ENCODE measurements around the gene SSBP2.
"Not testable (repeated sequence)": the region's sequence is repeated elsewhere in the genome, so short reads cannot be mapped to it uniquely, and the experiment has no call there.

Gene SSBP2

GRCh38 chr5:81409896-81410295 lies 341.0 kb downstream of the SSBP2 start:
- no peak overlapping the region for H3K4me3 ChIP-seq (ENCODE audit: insufficient read depth, low read depth, low read length)
- H3K4me1 ChIP-seq (ENCODE audit: control insufficient read depth, insufficient read depth, low read length) = peaks cover 4% of the 10 kb centered on the region
- no peaks in the 10 kb centered on the region for H3K9me3 ChIP-seq (ENCODE audit: control insufficient read depth, low read length)
- H3K27ac ChIP-seq (ENCODE audit: insufficient read depth, low read depth, low read length, poor library complexity, severe bottlenecking) = no peak overlapping the region
- no peaks in the 10 kb centered on the region for H3K36me3 ChIP-seq (ENCODE audit: control insufficient read depth, insufficient read depth, low read length)
- WGBS, 2 experiments = 95 to 96% methylated on average over 2 of the region's 2 CpGs
- no peaks in the 10 kb centered on the region for H3K27me3 ChIP-seq (ENCODE audit: control insufficient read depth, insufficient read depth, low read length, poor library complexity, severe bottlenecking)

GRCh38 chr5:81409361-81409760 lies 341.5 kb downstream of the SSBP2 start:
- H3K4me1 ChIP-seq (ENCODE audit: control insufficient read depth, insufficient read depth, low read length) = peaks cover 4% of the 10 kb centered on the region
- no peak overlapping the region for H3K27ac ChIP-seq (ENCODE audit: insufficient read depth, low read depth, low read length, poor library complexity, severe bottlenecking)
- no peak overlapping the region for H3K4me3 ChIP-seq (ENCODE audit: insufficient read depth, low read depth, low read length)
- WGBS, 2 experiments = 100% methylated on average over 2 of the region's 2 CpGs
- no peaks in the 10 kb centered on the region for H3K9me3 ChIP-seq (ENCODE audit: control insufficient read depth, low read length)
- H3K27me3 ChIP-seq (ENCODE audit: control insufficient read depth, insufficient read depth, low read length, poor library complexity, severe bottlenecking) = no peaks in the 10 kb centered on the region
- H3K36me3 ChIP-seq (ENCODE audit: control insufficient read depth, insufficient read depth, low read length) = no peaks in the 10 kb centered on the region

GRCh38 chr5:81408496-81408895 lies 342.4 kb downstream of the SSBP2 start:
- Histone ChIP-seq H3K27me3 (ENCODE audit: control insufficient read depth, insufficient read depth, low read length, poor library complexity, severe bottlenecking) (no peaks in the 10 kb centered on the region), H3K4me3 (ENCODE audit: insufficient read depth, low read depth, low read length) (no peak overlapping the region), H3K36me3 (ENCODE audit: control insufficient read depth, insufficient read depth, low read length) (no peaks in the 10 kb centered on the region), H3K27ac (ENCODE audit: insufficient read depth, low read depth, low read length, poor library complexity, severe bottlenecking) (peak overlapping the region; percentile 53), H3K4me1 (ENCODE audit: control insufficient read depth, insufficient read depth, low read length) (peaks cover 4% of the 10 kb centered on the region), H3K9me3 (ENCODE audit: control insufficient read depth, low read length) (no peaks in the 10 kb centered on the region)
- 96 to 100% methylated on average over 1 of the region's 1 CpG for WGBS, 2 experiments

DNA sequence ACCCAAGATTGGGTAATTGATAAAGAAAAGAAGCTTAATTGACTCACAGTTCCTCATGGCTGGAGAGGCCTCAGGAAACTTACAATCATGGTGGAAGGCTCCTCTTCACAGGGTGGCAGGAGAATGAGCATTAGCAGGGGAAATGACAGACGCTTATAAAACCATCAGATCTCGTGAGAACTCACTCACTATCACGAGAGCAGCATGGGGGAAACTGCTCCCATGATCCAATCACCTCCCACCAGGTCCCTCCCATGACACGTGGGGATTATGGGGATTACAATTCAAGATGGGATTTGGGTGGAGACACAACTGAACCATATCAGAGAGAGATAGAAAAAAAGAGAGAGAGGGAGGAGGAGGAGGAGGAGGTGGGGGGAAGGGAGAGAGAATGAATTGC lies 343.1 kb downstream of the SSBP2 start:
- not testable (repeated sequence) for H3K4me3 ChIP-seq (ENCODE audit: insufficient read depth, low read depth, low read length); H3K9me3 ChIP-seq (ENCODE audit: control insufficient read depth, low read length); H3K4me1 ChIP-seq (ENCODE audit: control insufficient read depth, insufficient read depth, low read length); H3K27me3 ChIP-seq (ENCODE audit: control insufficient read depth, insufficient read depth, low read length, poor library complexity, severe bottlenecking); H3K36me3 ChIP-seq (ENCODE audit: control insufficient read depth, insufficient read depth, low read length); H3K27ac ChIP-seq (ENCODE audit: insufficient read depth, low read depth, low read length, poor library complexity, severe bottlenecking)
- 71 to 74% methylated on average over 4 of the region's 4 CpGs for WGBS, 2 experiments

DNA sequence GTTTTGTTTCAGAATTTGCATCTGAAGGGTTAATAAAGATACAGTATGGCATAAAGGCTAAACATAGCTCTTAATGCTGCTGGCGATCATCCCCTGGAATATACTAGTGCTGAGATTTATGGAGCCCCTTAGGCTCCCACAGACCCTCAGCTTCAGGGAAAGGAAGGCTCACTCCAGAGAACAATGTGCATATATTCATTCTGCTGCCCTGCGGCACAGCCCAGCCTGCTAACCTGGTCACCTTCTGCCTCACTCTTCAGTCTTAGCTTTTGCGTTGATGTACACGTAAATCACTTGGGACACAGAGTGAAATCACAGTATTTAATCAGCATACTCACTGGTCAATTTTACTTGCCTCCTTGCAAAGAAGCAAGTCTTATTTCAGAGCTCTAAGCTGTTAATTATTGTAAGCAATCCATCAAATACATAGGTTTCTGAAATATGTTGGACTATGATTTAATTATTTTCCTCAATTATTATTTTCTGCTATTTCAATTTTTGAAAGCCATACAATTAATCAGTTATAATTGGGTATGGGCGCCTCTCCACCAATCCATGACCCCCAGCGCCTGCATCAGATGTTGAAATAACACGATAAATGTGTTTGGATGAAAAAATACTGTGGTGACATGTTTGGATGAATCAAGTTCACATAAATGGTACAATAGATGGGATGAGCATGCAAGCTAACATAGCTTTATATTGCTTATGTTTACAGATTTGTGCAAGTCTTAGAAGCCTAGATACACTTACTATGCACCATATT lies 345.6 kb downstream of the SSBP2 start:
- no peaks in the 10 kb centered on the region for H3K4me1 ChIP-seq (ENCODE audit: control insufficient read depth, insufficient read depth, low read length)
- 91 to 95% methylated on average over 7 of the region's 7 CpGs for WGBS, 2 experiments
- no peak overlapping the region for H3K27ac ChIP-seq (ENCODE audit: insufficient read depth, low read depth, low read length, poor library complexity, severe bottlenecking)
- no peak overlapping the region for H3K4me3 ChIP-seq (ENCODE audit: insufficient read depth, low read depth, low read length)
- no peaks in the 10 kb centered on the region for H3K36me3 ChIP-seq (ENCODE audit: control insufficient read depth, insufficient read depth, low read length)
- H3K27me3 ChIP-seq (ENCODE audit: control insufficient read depth, insufficient read depth, low read length, poor library complexity, severe bottlenecking) = no peaks in the 10 kb centered on the region
- H3K9me3 ChIP-seq (ENCODE audit: control insufficient read depth, low read length) = no peaks in the 10 kb centered on the region

GRCh38 chr5:81402192-81402930 lies 348.5 kb downstream of the SSBP2 start:
- Histone ChIP-seq H3K27ac (ENCODE audit: insufficient read depth, low read depth, low read length, poor library complexity, severe bottlenecking) (no peak overlapping the region), H3K36me3 (ENCODE audit: control insufficient read depth, insufficient read depth, low read length) (no peaks in the 10 kb centered on the region), H3K9me3 (ENCODE audit: control insufficient read depth, low read length) (no peaks in the 10 kb centered on the region), H3K27me3 (ENCODE audit: control insufficient read depth, insufficient read depth, low read length, poor library complexity, severe bottlenecking) (no peaks in the 10 kb centered on the region), H3K4me1 (ENCODE audit: control insufficient read depth, insufficient read depth, low read length) (no peaks in the 10 kb centered on the region), H3K4me3 (ENCODE audit: insufficient read depth, low read depth, low read length) (no peak overlapping the region)
- WGBS, 2 experiments = 32 to 44% methylated on average over 2 of the region's 2 CpGs

GRCh38 chr5:81401266-81401665 lies 349.6 kb downstream of the SSBP2 start:
- no peak overlapping the region for H3K27ac ChIP-seq (ENCODE audit: insufficient read depth, low read depth, low read length, poor library complexity, severe bottlenecking)
- no peaks in the 10 kb centered on the region for H3K9me3 ChIP-seq (ENCODE audit: control insufficient read depth, low read length)
- no peaks in the 10 kb centered on the region for H3K27me3 ChIP-seq (ENCODE audit: control insufficient read depth, insufficient read depth, low read length, poor library complexity, severe bottlenecking)
- H3K36me3 ChIP-seq (ENCODE audit: control insufficient read depth, insufficient read depth, low read length) = no peaks in the 10 kb centered on the region
- H3K4me1 ChIP-seq (ENCODE audit: control insufficient read depth, insufficient read depth, low read length) = no peaks in the 10 kb centered on the region
- 89 to 92% methylated on average over 11 of the region's 11 CpGs for WGBS, 2 experiments
- no peak overlapping the region for H3K4me3 ChIP-seq (ENCODE audit: insufficient read depth, low read depth, low read length)

GRCh38 chr5:81400375-81400774 lies 350.5 kb downstream of the SSBP2 start:
- H3K4me1 ChIP-seq (ENCODE audit: control insufficient read depth, insufficient read depth, low read length) = no peaks in the 10 kb centered on the region
- H3K27me3 ChIP-seq (ENCODE audit: control insufficient read depth, insufficient read depth, low read length, poor library complexity, severe bottlenecking) = no peaks in the 10 kb centered on the region
- WGBS, 2 experiments = 75 to 88% methylated on average over 2 of the region's 2 CpGs
- H3K36me3 ChIP-seq (ENCODE audit: control insufficient read depth, insufficient read depth, low read length) = no peaks in the 10 kb centered on the region
- no peaks in the 10 kb centered on the region for H3K9me3 ChIP-seq (ENCODE audit: control insufficient read depth, low read length)
- no peak overlapping the region for H3K4me3 ChIP-seq (ENCODE audit: insufficient read depth, low read depth, low read length)
- H3K27ac ChIP-seq (ENCODE audit: insufficient read depth, low read depth, low read length, poor library complexity, severe bottlenecking) = no peak overlapping the region

DNA sequence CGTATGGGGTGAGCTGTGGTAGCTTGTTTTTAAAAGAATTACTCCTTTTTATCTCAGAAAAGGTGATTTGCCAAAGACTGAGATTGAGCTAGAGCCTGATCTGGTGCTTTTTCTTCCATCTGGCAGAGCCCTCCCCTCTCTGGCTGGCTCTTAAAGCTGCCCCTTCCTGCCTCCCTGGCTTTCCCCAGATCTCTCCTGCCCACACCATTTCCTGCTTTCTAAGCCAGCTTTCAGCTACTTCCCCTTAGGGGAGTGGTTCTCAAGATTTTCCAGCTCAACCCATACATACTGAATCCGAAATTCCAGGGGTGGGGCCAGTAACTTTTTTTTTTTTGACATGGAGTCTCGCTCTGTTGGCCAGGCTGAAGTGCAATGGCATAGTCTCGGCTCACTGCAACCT lies 352.2 kb downstream of the SSBP2 start:
- Histone ChIP-seq H3K4me3 (ENCODE audit: insufficient read depth, low read depth, low read length) (no peak overlapping the region), H3K9me3 (ENCODE audit: control insufficient read depth, low read length) (no peaks in the 10 kb centered on the region), H3K4me1 (ENCODE audit: control insufficient read depth, insufficient read depth, low read length) (no peaks in the 10 kb centered on the region), H3K27me3 (ENCODE audit: control insufficient read depth, insufficient read depth, low read length, poor library complexity, severe bottlenecking) (peaks cover 10% of the 10 kb centered on the region), H3K27ac (ENCODE audit: insufficient read depth, low read depth, low read length, poor library complexity, severe bottlenecking) (no peak overlapping the region), H3K36me3 (ENCODE audit: control insufficient read depth, insufficient read depth, low read length) (no peaks in the 10 kb centered on the region)
- 88 to 94% methylated on average over 4 of the region's 4 CpGs for WGBS, 2 experiments

DNA sequence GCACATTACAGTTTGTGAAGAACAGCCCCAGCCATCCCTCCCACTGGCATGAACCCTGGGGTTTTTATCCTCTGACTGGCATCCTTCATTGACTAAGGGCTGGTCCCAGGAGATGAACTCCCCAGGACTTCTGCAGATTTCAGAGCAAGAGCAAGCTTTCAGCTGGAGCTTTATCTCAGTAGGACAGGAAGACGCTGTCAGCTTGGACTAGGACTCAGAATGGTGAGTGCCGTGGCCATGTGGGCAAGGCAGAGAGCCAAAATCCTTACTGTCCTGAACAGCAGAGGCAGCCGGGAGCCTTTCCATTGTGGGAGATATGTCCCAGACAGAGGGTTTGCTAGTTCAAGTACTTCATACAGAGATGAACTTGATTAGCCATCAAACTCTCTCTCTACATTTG lies 353.7 kb downstream of the SSBP2 start:
- Histone ChIP-seq H3K9me3 (ENCODE audit: control insufficient read depth, low read length) (no peaks in the 10 kb centered on the region), H3K27me3 (ENCODE audit: control insufficient read depth, insufficient read depth, low read length, poor library complexity, severe bottlenecking) (peaks cover 21% of the 10 kb centered on the region), H3K27ac (ENCODE audit: insufficient read depth, low read depth, low read length, poor library complexity, severe bottlenecking) (no peak overlapping the region), H3K36me3 (ENCODE audit: control insufficient read depth, insufficient read depth, low read length) (no peaks in the 10 kb centered on the region), H3K4me1 (ENCODE audit: control insufficient read depth, insufficient read depth, low read length) (no peaks in the 10 kb centered on the region), H3K4me3 (ENCODE audit: insufficient read depth, low read depth, low read length) (no peak overlapping the region)
- 60 to 67% methylated on average over 3 of the region's 3 CpGs for WGBS, 2 experiments
